Measurements from ENCODE around the gene ZBTB32. TPM values are rescaled to one million over a fixed set of nuclear protein-coding genes. Genes with fewer than 3 reads are reported as not detected.

The ZBTB32 gene
- total RNA-seq, 1 donor = not detected

GRCh38 chr19:35712567-35713505 is 8.5 kb downstream of the ZBTB32 start:
- no peak for DNase-seq (ENCODE audit: low read depth)
- H3K4me3 ChIP-seq (ENCODE audit: low read depth, low read length) = no peak overlapping the region
- TF ChIP-seq, protein P1, sequence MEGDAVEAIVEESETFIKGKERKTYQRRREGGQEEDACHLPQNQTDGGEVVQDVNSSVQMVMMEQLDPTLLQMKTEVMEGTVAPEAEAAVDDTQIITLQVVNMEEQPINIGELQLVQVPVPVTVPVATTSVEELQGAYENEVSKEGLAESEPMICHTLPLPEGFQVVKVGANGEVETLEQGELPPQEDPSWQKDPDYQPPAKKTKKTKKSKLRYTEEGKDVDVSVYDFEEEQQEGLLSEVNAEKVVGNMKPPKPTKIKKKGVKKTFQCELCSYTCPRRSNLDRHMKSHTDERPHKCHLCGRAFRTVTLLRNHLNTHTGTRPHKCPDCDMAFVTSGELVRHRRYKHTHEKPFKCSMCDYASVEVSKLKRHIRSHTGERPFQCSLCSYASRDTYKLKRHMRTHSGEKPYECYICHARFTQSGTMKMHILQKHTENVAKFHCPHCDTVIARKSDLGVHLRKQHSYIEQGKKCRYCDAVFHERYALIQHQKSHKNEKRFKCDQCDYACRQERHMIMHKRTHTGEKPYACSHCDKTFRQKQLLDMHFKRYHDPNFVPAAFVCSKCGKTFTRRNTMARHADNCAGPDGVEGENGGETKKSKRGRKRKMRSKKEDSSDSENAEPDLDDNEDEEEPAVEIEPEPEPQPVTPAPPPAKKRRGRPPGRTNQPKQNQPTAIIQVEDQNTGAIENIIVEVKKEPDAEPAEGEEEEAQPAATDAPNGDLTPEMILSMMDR (IDR thresholded peaks at IDR 0.05; ENCODE audit: insufficient read depth, low read depth, low read length) = no peak

DNA sequence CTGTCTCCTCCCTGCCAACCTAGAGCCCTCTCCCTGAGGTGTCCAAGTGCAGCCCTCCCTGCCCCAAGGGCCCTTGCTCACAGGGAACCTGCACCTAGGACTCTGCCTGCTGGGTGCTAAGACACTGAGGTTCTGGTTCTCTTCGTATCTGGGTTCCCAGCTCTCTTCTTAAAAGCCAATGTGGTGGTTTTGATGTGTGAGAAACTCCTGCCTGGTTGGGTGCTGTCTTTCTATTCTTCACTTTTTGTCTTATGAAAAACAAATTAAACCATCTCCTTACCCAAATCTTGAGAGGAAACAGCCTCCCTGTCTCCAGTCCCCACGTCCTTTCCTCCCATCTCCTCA is 9.1 kb downstream of the ZBTB32 start:
- DNase-seq (ENCODE audit: low read depth) = no peak
- H3K4me3 ChIP-seq (ENCODE audit: low read depth, low read length) = no peak overlapping the region
- TF ChIP-seq, protein P1 (IDR thresholded peaks at IDR 0.05; ENCODE audit: insufficient read depth, low read depth, low read length) = no peak

DNA sequence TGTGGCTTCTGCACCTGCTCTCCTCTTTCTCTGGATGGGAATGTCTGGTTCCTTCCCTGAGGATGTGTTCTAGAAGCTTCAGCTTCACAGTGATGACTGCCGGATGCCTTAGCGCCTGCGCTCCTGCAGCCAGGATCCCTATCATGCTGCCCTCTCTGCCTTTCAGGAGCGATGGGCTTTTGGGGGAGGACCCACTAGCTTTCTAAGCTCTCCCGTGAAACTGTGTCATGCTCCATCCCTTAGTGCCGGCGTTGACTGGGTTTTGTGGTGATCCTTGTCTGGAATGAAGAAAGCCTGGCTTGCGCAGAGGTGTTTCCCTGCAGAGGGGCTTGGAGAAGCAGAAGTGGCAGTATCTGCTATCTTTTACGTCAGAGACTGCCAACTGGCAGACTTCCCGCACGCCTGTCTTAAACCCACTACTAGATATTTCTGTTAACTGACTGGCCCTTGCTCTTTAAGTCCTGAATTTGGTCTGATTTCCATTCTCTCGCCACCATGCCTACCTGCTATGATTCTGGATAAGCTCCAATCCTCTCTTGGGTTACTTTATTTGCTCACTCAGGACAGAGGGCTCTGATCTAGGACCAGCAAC is 9.6 kb downstream of the ZBTB32 start:
- no peak overlapping the region for H3K4me3 ChIP-seq (ENCODE audit: low read depth, low read length)
- DNase-seq (ENCODE audit: low read depth) = no peak
- TF ChIP-seq, protein P1 (IDR thresholded peaks at IDR 0.05; ENCODE audit: insufficient read depth, low read depth, low read length) = no peak

GRCh38 chr19:35714601-35715354 is 10.4 kb downstream of the ZBTB32 start:
- TF ChIP-seq, protein P1 (IDR thresholded peaks at IDR 0.05; ENCODE audit: insufficient read depth, low read depth, low read length) = no peak
- no peak for DNase-seq (ENCODE audit: low read depth)
- no peak overlapping the region for H3K4me3 ChIP-seq (ENCODE audit: low read depth, low read length)

DNA sequence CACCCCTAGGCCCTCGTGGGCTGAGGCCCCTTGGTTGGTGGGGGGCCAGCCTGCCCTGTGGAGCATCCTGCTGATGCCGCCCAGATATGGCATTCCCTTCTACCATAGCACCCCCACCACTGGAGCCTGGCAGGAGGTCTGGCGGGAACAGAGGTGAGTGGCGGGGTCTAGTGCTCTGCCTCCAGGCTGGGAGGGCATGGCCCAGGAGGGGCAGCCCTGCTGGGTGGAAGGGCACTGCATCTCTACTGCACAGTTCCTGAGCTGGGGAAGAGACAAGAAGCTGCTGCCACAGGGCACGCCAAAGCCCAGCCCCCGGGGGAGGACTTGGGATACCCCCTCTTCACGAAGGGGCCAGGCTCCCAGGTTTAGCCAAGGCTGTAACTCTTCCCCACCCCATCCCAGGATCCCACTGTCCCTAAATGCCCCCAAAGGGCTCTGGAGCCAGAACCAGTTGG is 11.0 kb downstream of the ZBTB32 start:
- no peak overlapping the region for H3K4me3 ChIP-seq (ENCODE audit: low read depth, low read length)
- TF ChIP-seq, protein P1 (IDR thresholded peaks at IDR 0.05; ENCODE audit: insufficient read depth, low read depth, low read length) = no peak
- DNase-seq (ENCODE audit: low read depth) = no peak

DNA sequence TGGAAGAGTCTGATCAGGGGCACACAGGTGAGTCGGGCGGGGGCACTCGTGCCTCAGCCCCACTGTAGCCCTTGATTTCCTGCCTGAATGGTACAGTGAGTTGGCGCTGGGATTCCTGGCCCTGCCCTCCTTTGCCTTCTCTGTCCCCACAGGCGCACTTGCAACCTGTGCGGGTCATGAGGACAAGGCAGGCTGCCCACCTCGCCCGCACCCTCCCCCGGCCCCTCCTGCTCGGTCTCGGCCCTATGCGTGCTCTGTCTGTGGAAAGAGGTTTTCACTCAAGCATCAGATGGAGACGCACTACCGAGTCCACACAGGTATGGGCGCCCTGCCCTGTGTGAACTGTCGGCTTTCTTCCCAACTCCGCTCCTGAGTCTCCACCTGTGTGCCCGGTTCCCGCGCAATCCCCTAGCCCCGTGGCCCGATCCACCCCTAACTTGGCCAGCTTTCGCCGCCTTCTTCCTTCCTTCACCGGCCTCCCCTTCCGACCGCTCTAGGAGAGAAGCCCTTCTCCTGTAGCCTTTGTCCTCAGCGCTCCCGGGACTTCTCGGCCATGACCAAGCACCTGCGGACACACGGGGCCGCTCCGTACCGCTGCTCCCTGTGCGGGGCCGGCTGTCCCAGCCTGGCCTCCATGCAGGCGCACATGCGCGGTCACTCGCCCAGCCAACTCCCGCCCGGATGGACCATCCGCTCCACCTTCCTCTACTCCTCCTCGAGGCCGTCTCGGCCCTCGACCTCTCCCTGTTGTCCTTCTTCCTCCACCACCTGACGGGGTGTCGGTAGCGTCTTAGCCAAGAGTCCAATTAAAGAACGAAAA is 11.8 kb downstream of the ZBTB32 start:
- H3K4me3 ChIP-seq (ENCODE audit: low read depth, low read length) = peak overlapping the region; percentile 84
- DNase-seq (ENCODE audit: low read depth) = peak; percentile 45

More for the DNA sequence above, 11.8 kb downstream of the ZBTB32 start:
- TF ChIP-seq, protein P1 (IDR thresholded peaks at IDR 0.05; ENCODE audit: insufficient read depth, low read depth, low read length) = no peak
